Measurements from ENCODE around the gene PLCE1. TPM values are rescaled to one million over a fixed set of nuclear protein-coding genes. Genes with fewer than 3 reads are reported as not detected.

The PLCE1 gene
- total RNA-seq, 1 donor: 6.2 TPM

DNA sequence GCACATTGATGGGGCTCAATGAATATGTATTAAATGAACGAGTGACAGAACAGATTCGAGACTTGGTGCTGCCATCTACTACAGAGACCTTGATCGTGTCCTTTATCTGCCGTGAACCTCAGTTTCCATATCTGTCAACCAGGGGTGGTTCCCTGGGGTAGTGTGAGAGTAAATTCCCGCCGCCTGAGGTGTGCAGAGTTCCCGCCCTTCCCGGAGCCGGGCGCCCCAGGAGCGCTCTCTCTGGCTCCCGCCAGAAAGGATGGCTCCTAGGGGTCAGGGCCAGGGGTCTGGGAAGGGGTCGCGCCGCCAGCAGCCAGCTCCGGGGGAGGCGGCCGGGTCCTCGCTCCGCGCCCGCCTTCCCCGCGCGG, 333 bp upstream of the PLCE1 start:
- H3K27ac ChIP-seq (ENCODE audit: low read depth, low read length): no peak overlapping the region
- no peaks in the 10 kb centered on the region for H3K27me3 ChIP-seq (ENCODE audit: insufficient read depth, low read length)
- H3K36me3 ChIP-seq (ENCODE audit: insufficient read depth, low read length): no peaks in the 10 kb centered on the region
- no peaks in the 10 kb centered on the region for H3K9me3 ChIP-seq (ENCODE audit: low read depth, low read length)
- H3K4me1 ChIP-seq (ENCODE audit: insufficient read depth, low read length): peaks cover 42% of the 10 kb centered on the region
- H2AFZ ChIP-seq (ENCODE audit: low read length): peak overlapping the region; percentile 35
- H3K79me2 ChIP-seq (ENCODE audit: insufficient read depth, low read length): no peaks in the 10 kb centered on the region
- no peaks in the 10 kb centered on the region for H4K20me1 ChIP-seq (ENCODE audit: insufficient read depth, low read length)
- peak overlapping the region; percentile 85 for H3K4me2 ChIP-seq (ENCODE audit: insufficient read depth, low read length)
- peak overlapping the region; percentile 81 for H3K4me3 ChIP-seq (ENCODE audit: insufficient read depth, low read length)
- TF ChIP-seq, protein P1, sequence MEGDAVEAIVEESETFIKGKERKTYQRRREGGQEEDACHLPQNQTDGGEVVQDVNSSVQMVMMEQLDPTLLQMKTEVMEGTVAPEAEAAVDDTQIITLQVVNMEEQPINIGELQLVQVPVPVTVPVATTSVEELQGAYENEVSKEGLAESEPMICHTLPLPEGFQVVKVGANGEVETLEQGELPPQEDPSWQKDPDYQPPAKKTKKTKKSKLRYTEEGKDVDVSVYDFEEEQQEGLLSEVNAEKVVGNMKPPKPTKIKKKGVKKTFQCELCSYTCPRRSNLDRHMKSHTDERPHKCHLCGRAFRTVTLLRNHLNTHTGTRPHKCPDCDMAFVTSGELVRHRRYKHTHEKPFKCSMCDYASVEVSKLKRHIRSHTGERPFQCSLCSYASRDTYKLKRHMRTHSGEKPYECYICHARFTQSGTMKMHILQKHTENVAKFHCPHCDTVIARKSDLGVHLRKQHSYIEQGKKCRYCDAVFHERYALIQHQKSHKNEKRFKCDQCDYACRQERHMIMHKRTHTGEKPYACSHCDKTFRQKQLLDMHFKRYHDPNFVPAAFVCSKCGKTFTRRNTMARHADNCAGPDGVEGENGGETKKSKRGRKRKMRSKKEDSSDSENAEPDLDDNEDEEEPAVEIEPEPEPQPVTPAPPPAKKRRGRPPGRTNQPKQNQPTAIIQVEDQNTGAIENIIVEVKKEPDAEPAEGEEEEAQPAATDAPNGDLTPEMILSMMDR (IDR thresholded peaks at IDR 0.05; ENCODE audit: extremely low read depth, low read depth, low read length): no peak
- no peak for DNase-seq (ENCODE audit: insufficient read length, low spot score, missing footprints)

DNA sequence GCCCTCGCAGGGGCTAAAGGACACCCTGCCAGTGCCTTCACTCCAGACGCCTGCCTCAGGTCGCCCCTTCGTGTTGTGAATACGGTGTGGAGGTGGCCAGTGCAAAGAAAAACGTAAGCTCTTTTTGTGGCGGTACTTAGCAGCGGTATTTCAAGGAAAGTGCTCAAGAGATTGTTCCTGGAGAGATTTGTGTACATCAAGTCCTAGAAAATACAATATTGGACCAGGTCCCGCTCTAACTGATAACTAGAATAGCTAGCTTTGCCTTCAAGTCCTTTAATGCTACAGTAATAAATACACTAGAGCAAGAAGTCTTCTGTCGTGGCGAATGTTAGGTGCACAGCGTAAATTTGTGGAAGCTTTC, 689 bp downstream of the PLCE1 start:
- Histone ChIP-seq H3K79me2 (ENCODE audit: insufficient read depth, low read length) (no peaks in the 10 kb centered on the region), H3K4me1 (ENCODE audit: insufficient read depth, low read length) (peaks cover 49% of the 10 kb centered on the region), H4K20me1 (ENCODE audit: insufficient read depth, low read length) (no peaks in the 10 kb centered on the region), H3K4me3 (ENCODE audit: insufficient read depth, low read length) (peak overlapping the region; percentile 81), H3K9me3 (ENCODE audit: low read depth, low read length) (no peaks in the 10 kb centered on the region), H3K27me3 (ENCODE audit: insufficient read depth, low read length) (no peaks in the 10 kb centered on the region), H3K27ac (ENCODE audit: low read depth, low read length) (no peak overlapping the region), H3K4me2 (ENCODE audit: insufficient read depth, low read length) (peak overlapping the region; percentile 91), H2AFZ (ENCODE audit: low read length) (peak overlapping the region; percentile 87), H3K36me3 (ENCODE audit: insufficient read depth, low read length) (no peaks in the 10 kb centered on the region)
- no peak for DNase-seq (ENCODE audit: insufficient read length, low spot score, missing footprints)
- TF ChIP-seq, protein P1 (IDR thresholded peaks at IDR 0.05; ENCODE audit: extremely low read depth, low read depth, low read length): no peak

DNA sequence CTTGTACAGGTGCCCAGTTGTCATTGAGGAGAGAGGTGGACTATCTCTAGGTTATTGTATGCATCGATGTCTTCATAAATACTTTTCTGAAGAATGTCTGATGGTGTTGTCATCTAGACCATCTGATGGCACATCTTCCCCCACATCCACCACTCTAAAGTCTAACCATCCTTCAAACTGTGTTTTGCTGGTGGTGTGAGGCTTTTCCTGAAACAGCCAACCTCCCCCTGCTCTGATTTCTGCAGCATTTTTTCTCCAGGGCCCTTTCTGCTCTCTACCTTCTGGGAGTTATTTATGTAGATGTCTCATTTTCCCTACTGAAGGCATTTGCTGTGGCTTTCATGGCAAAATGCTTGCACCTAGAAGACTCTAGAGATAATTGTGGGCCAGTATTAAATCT, 1.5 kb downstream of the PLCE1 start:
- Histone ChIP-seq H2AFZ (ENCODE audit: low read length) (no peak overlapping the region), H3K27ac (ENCODE audit: low read depth, low read length) (no peak overlapping the region), H4K20me1 (ENCODE audit: insufficient read depth, low read length) (no peaks in the 10 kb centered on the region), H3K4me1 (ENCODE audit: insufficient read depth, low read length) (peaks cover 57% of the 10 kb centered on the region), H3K4me2 (ENCODE audit: insufficient read depth, low read length) (peak overlapping the region; percentile 91), H3K36me3 (ENCODE audit: insufficient read depth, low read length) (no peaks in the 10 kb centered on the region), H3K4me3 (ENCODE audit: insufficient read depth, low read length) (no peak overlapping the region), H3K9me3 (ENCODE audit: low read depth, low read length) (no peaks in the 10 kb centered on the region), H3K27me3 (ENCODE audit: insufficient read depth, low read length) (no peaks in the 10 kb centered on the region), H3K79me2 (ENCODE audit: insufficient read depth, low read length) (no peaks in the 10 kb centered on the region)
- DNase-seq (ENCODE audit: insufficient read length, low spot score, missing footprints): no peak
- TF ChIP-seq, protein P1 (IDR thresholded peaks at IDR 0.05; ENCODE audit: extremely low read depth, low read depth, low read length): no peak

DNA sequence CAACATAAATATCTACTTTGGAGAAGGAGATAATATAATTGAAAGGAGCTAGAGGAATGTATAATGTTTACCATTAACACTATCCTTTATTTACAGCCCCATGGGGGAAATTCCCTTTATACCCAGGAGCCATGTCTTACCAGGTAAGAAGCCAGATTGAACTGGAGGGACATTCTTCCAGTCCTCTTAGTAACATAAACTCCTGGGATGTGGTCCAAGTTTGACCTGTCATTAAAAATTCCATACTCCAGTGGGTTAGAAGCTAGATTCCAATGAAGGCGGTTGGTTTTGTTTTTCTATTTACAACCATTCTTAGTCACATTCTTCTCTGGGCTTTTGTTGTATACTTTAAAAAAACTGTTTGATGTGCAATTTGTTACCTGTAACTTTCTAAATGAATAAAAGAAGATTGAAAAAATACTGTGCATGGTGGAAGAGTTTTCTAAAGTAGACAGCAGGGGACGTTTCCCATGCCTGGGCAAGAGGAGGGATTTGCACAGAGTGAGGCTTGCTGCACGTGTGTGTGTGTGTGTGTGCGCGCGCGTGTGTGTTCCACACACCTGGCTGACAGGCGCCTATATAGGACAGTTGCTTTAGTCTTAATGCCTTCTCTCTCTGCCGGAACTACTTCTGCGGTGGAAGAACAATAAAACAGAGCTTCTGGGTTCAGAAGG, 2.0 kb downstream of the PLCE1 start:
- DNase-seq (ENCODE audit: insufficient read length, low spot score, missing footprints): no peak
- Histone ChIP-seq H3K4me2 (ENCODE audit: insufficient read depth, low read length) (no peak overlapping the region), H3K4me1 (ENCODE audit: insufficient read depth, low read length) (peaks cover 61% of the 10 kb centered on the region), H3K9me3 (ENCODE audit: low read depth, low read length) (no peaks in the 10 kb centered on the region), H3K4me3 (ENCODE audit: insufficient read depth, low read length) (no peak overlapping the region), H3K36me3 (ENCODE audit: insufficient read depth, low read length) (no peaks in the 10 kb centered on the region), H3K79me2 (ENCODE audit: insufficient read depth, low read length) (no peaks in the 10 kb centered on the region), H2AFZ (ENCODE audit: low read length) (no peak overlapping the region), H3K27ac (ENCODE audit: low read depth, low read length) (no peak overlapping the region), H4K20me1 (ENCODE audit: insufficient read depth, low read length) (no peaks in the 10 kb centered on the region), H3K27me3 (ENCODE audit: insufficient read depth, low read length) (no peaks in the 10 kb centered on the region)
- TF ChIP-seq, protein P1 (IDR thresholded peaks at IDR 0.05; ENCODE audit: extremely low read depth, low read depth, low read length): no peak

All from osteoblast (primary cell).